GM12878 (cell line): Measurements from ENCODE around the gene HOMER2. TPM values are rescaled to one million over a fixed set of nuclear protein-coding genes. Genes with fewer than 3 reads are reported as not detected.

Experiments used
- ATAC-seq: fragments of 200-7000 bp; cut with Tn5 transposase; 3 replicates; pipeline ENCODE4 v1.9.1; 2020; ENCODE audit warnings: mild to moderate bottlenecking, moderate library complexity
- BruUV-seq: library from RNA; stranded (reverse); fragments of 400-500 nt; replicated peaks from 2 replicates; lab custom pipeline; 2021; lab: Mats Ljungman, UMichigan
- CTCF ChIA-PET: fragments of 300-600 bp; sonication (Branson Sonifier 250); formaldehyde crosslinking; extraction: SDS; loops from one replicate; lab custom pipeline; 2021; ENCODE audit warnings: inconsistent platforms; lab: Yijun Ruan, JAX
- POLR2A ChIA-PET: fragments of 350-600 bp; formaldehyde crosslinking; extraction: SDS; loops from one replicate; lab custom pipeline; 2021; ENCODE audit warnings: inconsistent platforms; lab: Charles Lee
- RAD21 ChIA-PET: fragments of 300-600 bp; sonication (Branson Sonifier 250); formaldehyde crosslinking; loops from one replicate; lab custom pipeline; 2023; ENCODE audit warnings: antibody characterized with exemption; ENCODE audit not compliant: unreplicated experiment; lab: Charles Lee
- SMC1A ChIA-PET: fragments of 300-600 bp; sonication (Branson Sonifier 250); formaldehyde crosslinking; loops from one replicate; lab custom pipeline; 2023; ENCODE audit not compliant: unreplicated experiment, uncharacterized antibody; lab: Charles Lee
- DNase-seq: peaks from one replicate; pipeline ENCODE4 v3.0.0-alpha.2; 2011; ENCODE audit warnings: low read depth, low spot score
- FAIRE-seq: peaks from 3 replicates; lab custom pipeline; 2011; peaks lifted over from hg19 to GRCh38; lab: Jason Lieb, UNC
- H2AFZ ChIP-seq: 2 replicates; pipeline ENCODE4 v1.6.0; 2011; ENCODE audit warnings: low read depth, low read length, control low read depth; ENCODE audit not compliant: control insufficient read depth
- H3K27ac ChIP-seq: 2 replicates; pipeline ENCODE4 v1.5.1; 2011; ENCODE audit warnings: control low read depth; ENCODE audit not compliant: control insufficient read depth, insufficient read depth
- H3K27me3 ChIP-seq, 2 experiments: replicated peaks in 1 of 2; 2 replicates each; pipeline versions ENCODE4 v1.6.0 to v1.6.1; 2011; ENCODE audit warnings: low read length in 1 of 2; ENCODE audit not compliant: control insufficient read depth in 2 of 2, insufficient read depth in 2 of 2
- H3K36me3 ChIP-seq, 2 experiments: 2 replicates each; pipeline ENCODE4 v1.5.1; 2011; ENCODE audit warnings: low read length in 1 of 2; ENCODE audit not compliant: control insufficient read depth in 2 of 2, insufficient read depth in 2 of 2
- H3K4me1 ChIP-seq: 2 replicates; pipeline ENCODE4 v1.6.1; 2011; ENCODE audit warnings: mild to moderate bottlenecking, low read length, moderate library complexity, mixed read lengths; ENCODE audit not compliant: control insufficient read depth, insufficient read depth
- H3K4me2 ChIP-seq: 2 replicates; pipeline ENCODE4 v1.6.0; 2011; ENCODE audit warnings: control low read depth; ENCODE audit not compliant: control insufficient read depth, insufficient read depth
- H3K4me3 ChIP-seq: fragments of 200-600 bp; sonication (generic); 2 replicates; pipeline ENCODE4 v1.5.1; 2016
- H3K79me2 ChIP-seq: 2 replicates; pipeline ENCODE4 v1.6.0; 2011; ENCODE audit warnings: low read length; ENCODE audit not compliant: control insufficient read depth, insufficient read depth
- H3K9ac ChIP-seq: 2 replicates; pipeline ENCODE4 v1.8.0; 2011; ENCODE audit warnings: low read length, control low read depth, mixed read lengths; ENCODE audit not compliant: control insufficient read depth, insufficient read depth
- H3K9me3 ChIP-seq: replicated peaks from 3 replicates; pipeline ENCODE4 v1.5.1; 2011; ENCODE audit warnings: mild to moderate bottlenecking, low read length; ENCODE audit not compliant: control insufficient read depth, insufficient read depth
- H4K20me1 ChIP-seq: 2 replicates; pipeline ENCODE4 v1.6.0; 2011; ENCODE audit not compliant: control insufficient read depth, insufficient read depth
- CBX3 ChIP-seq: fragments of 200-600 bp; sonication (generic); IDR thresholded peaks from 2 replicates; pipeline ENCODE4 v1.6.1; 2016; ENCODE audit warnings: low read depth, borderline replicate concordance
- IKZF1 ChIP-seq: fragments of 450-650 bp; conservative IDR thresholded peaks from 2 replicates; pipeline ENCODE4 v1.6.1; 2017; ENCODE audit warnings: antibody characterized with exemption, mild to moderate bottlenecking
- RCOR1 ChIP-seq: conservative IDR thresholded peaks from 2 replicates; pipeline ENCODE4 v1.6.1; 2012; ENCODE audit warnings: low read depth, low read length, improper control_type of control experiment
- STAT1 ChIP-seq: fragments of 450-650 bp; conservative IDR thresholded peaks from 2 replicates; pipeline ENCODE4 v1.6.1; 2014; ENCODE audit warnings: antibody characterized with exemption, mild to moderate bottlenecking
- WGBS: methylation state at CpG from one replicate; pipeline ENCODE4 v1.1.6; 2016; ENCODE audit warnings: low lambda C conversion rate; ENCODE audit not compliant: insufficient replicate concordance, insufficient coverage; ENCODE audit errors: missing lambda C conversion rate; 5-methylcytosine and 5-hydroxymethylcytosine counted together
- in situ Hi-C: fragments of 300-500 bp; cut with MboI; formaldehyde crosslinking; loops from 9 replicates; pipeline ENCODE4 v1.14.3; 2018; ENCODE audit warnings: mixed read lengths
- intact Hi-C: fragments of 100-400 bp; cut with micrococcal nuclease; formaldehyde crosslinking; loops from one replicate; pipeline ENCODE4 v1.14.2; 2022; ENCODE audit not compliant: unreplicated experiment
- polyA plus RNA-seq, 11 experiments: library from polyadenylated mRNA; depleted of rRNA in 4 of 11; unstranded in 6 of 11; stranded (reverse) in 5 of 11; fragments of >200 nt; fragmentation: Nextera tagmentation in 4 of 11; fragmentation: Illumina TruSeq in 1 of 11; extraction: Ambion mirVana in 4 of 11; extraction: Trizol in 1 of 11; gene quantifications; 1 replicate in 1 of 11; 2 replicates in 10 of 11; pipeline versions ENCODE4 v1.2.1 to v1.2.3, GENCODE V29; 2011 to 2016; ENCODE audit warnings: inconsistent platforms in 2 of 11, missing spikeins in 2 of 11, low read depth in 1 of 11
- total RNA-seq, 4 experiments: library from RNA; depleted of rRNA in 3 of 4; stranded (reverse); fragments of >200 nt in 3 of 4; fragmentation: Illumina TruSeq in 1 of 4; extraction: Trizol in 1 of 4; gene quantifications; 2 replicates each; pipeline versions ENCODE4 v1.2.1 to v1.2.3, GENCODE V29; 2013 to 2021
- TF ChIP-seq, protein P1 (sequence below): fragments of 450-650 bp; IDR thresholded peaks from 2 replicates; pipeline ENCODE4 v1.6.1; 2017; ENCODE audit warnings: low read depth, mild to moderate bottlenecking, moderate library complexity
- TF ChIP-seq, protein P2 (sequence below): IDR thresholded peaks from 2 replicates; pipeline ENCODE4 v1.6.1; 2011; ENCODE audit warnings: mild to moderate bottlenecking, low read depth, low read length, moderate library complexity; ENCODE audit not compliant: insufficient replicate concordance
- TF ChIP-seq, protein P3 (sequence below): fragments of 450-650 bp; IDR thresholded peaks from 2 replicates; pipeline ENCODE4 v1.6.1; 2017; ENCODE audit warnings: mild to moderate bottlenecking, low read depth, inconsistent platforms; ENCODE audit not compliant: poor library complexity, severe bottlenecking
- TF ChIP-seq, protein P4 (sequence below), 3 experiments: IDR thresholded peaks in 2 of 3; conservative IDR thresholded peaks in 1 of 3; 2 replicates each; pipeline ENCODE4 v1.5.1; 2011; ENCODE audit warnings: low read depth in 3 of 3, low read length in 3 of 3, mild to moderate bottlenecking in 3 of 3, control low read depth in 2 of 3, moderate library complexity in 2 of 3, inconsistent platforms in 1 of 3, mixed read lengths in 1 of 3; ENCODE audit not compliant: control insufficient read depth in 2 of 3, insufficient read depth in 1 of 3; ENCODE audit errors: extremely low read depth in 1 of 3

Gene HOMER2
- total and polyA plus RNA-seq, 10 of the 15 experiments (the other 5 are each of a cell fraction or from before 2014, with no cell fraction given): 0.60 to 5.0 (median 1.8) TPM

DNA sequence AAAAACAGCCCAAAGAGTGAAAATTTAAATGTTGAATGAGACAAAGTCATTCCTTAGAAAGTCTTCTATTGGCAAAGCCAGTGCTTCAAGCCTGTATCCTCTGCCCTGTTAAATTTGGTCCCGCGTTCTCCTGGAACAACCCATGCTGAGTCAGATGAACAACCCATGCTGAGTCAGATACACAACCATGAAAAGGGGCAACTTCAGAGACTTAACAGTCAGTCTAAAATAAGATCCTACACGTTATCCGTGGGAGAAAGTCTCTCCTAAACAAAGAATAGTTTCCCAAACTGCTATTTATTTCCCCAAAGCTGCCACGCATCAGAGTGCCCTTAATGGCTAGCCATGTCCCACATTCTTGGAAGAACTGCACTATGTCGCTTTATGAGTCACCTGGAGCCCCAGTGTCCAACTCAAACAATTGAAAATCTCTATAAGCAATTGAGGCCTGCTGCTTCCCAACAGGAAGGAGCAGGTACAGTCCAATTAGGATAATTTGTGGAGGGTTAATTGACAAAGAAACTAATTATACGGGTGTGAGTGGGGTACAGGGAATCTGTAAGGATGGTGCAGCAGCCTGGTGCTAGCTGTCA, 77.0 kb downstream of the HOMER2 start:
- WGBS: 52% methylated on average over 7 of the region's 7 CpGs
- Histone ChIP-seq H3K4me1 (no peaks in the 10 kb centered on the region), H3K9me3 (no peaks in the 10 kb centered on the region), H3K4me3 (no peak overlapping the region), H3K27ac (no peak overlapping the region), H3K79me2 (no peaks in the 10 kb centered on the region), H3K27me3 (peaks cover 0 to 3% of the 10 kb centered on the region in 2 experiments; a peak in 2 of 4 replicates), H4K20me1 (no peaks in the 10 kb centered on the region), H2AFZ (no peak overlapping the region), H3K9ac (no peak overlapping the region), H3K4me2 (no peak overlapping the region), H3K36me3 (no peaks in the 10 kb centered on the region)
- POLR2A ChIA-PET: no interaction called here
- RAD21 ChIA-PET: no interaction called here
- SMC1A ChIA-PET: no interaction called here
- no TSS peak for BruUV-seq
- no peak for DNase-seq
- TF ChIP-seq RCOR1 (no peak), CBX3 (no peak), STAT1 (no peak), IKZF1 (no peak)
- TF ChIP-seq, protein P1, sequence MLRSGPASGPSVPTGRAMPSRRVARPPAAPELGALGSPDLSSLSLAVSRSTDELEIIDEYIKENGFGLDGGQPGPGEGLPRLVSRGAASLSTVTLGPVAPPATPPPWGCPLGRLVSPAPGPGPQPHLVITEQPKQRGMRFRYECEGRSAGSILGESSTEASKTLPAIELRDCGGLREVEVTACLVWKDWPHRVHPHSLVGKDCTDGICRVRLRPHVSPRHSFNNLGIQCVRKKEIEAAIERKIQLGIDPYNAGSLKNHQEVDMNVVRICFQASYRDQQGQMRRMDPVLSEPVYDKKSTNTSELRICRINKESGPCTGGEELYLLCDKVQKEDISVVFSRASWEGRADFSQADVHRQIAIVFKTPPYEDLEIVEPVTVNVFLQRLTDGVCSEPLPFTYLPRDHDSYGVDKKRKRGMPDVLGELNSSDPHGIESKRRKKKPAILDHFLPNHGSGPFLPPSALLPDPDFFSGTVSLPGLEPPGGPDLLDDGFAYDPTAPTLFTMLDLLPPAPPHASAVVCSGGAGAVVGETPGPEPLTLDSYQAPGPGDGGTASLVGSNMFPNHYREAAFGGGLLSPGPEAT: no peak
- TF ChIP-seq, protein P2, sequence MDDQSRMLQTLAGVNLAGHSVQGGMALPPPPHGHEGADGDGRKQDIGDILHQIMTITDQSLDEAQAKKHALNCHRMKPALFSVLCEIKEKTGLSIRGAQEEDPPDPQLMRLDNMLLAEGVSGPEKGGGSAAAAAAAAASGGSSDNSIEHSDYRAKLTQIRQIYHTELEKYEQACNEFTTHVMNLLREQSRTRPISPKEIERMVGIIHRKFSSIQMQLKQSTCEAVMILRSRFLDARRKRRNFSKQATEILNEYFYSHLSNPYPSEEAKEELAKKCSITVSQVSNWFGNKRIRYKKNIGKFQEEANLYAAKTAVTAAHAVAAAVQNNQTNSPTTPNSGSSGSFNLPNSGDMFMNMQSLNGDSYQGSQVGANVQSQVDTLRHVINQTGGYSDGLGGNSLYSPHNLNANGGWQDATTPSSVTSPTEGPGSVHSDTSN: no peak
- TF ChIP-seq, protein P3, sequence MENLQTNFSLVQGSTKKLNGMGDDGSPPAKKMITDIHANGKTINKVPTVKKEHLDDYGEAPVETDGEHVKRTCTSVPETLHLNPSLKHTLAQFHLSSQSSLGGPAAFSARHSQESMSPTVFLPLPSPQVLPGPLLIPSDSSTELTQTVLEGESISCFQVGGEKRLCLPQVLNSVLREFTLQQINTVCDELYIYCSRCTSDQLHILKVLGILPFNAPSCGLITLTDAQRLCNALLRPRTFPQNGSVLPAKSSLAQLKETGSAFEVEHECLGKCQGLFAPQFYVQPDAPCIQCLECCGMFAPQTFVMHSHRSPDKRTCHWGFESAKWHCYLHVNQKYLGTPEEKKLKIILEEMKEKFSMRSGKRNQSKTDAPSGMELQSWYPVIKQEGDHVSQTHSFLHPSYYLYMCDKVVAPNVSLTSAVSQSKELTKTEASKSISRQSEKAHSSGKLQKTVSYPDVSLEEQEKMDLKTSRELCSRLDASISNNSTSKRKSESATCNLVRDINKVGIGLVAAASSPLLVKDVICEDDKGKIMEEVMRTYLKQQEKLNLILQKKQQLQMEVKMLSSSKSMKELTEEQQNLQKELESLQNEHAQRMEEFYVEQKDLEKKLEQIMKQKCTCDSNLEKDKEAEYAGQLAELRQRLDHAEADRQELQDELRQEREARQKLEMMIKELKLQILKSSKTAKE: no peak
- TF ChIP-seq, protein P4, sequence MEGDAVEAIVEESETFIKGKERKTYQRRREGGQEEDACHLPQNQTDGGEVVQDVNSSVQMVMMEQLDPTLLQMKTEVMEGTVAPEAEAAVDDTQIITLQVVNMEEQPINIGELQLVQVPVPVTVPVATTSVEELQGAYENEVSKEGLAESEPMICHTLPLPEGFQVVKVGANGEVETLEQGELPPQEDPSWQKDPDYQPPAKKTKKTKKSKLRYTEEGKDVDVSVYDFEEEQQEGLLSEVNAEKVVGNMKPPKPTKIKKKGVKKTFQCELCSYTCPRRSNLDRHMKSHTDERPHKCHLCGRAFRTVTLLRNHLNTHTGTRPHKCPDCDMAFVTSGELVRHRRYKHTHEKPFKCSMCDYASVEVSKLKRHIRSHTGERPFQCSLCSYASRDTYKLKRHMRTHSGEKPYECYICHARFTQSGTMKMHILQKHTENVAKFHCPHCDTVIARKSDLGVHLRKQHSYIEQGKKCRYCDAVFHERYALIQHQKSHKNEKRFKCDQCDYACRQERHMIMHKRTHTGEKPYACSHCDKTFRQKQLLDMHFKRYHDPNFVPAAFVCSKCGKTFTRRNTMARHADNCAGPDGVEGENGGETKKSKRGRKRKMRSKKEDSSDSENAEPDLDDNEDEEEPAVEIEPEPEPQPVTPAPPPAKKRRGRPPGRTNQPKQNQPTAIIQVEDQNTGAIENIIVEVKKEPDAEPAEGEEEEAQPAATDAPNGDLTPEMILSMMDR (IDR thresholded peaks at IDR 0.05 in 2 of 3, conservative IDR thresholded peaks at IDR 0.05 in 1 of 3; ENCODE audit: control insufficient read depth in 2 of 3, extremely low read depth in 1 of 3, insufficient read depth in 1 of 3, low read depth in 3 of 3, low read length in 3 of 3): no peak
- intact Hi-C loops (no loop called here), in situ Hi-C loops (no loop called here)
- ATAC-seq: no peak
- CTCF ChIA-PET: no interaction called here
- no peak for FAIRE-seq
